Neural progenitor cell (in vitro differentiated cells): ENCODE data around the gene TRMT61A.

ENCODE experiments used
- CTCF ChIP-seq: fragments of 200-600 bp; sonication (generic); IDR thresholded peaks from 2 replicates; pipeline ENCODE4 v1.5.1; 2017; ENCODE audit warnings: antibody characterized with exemption, mild to moderate bottlenecking
- EZH2phosphoT487 ChIP-seq: fragments of 200-600 bp; sonication (generic); IDR thresholded peaks from 2 replicates; pipeline ENCODE4 v1.6.1; 2017; ENCODE audit warnings: antibody characterized with exemption

- TF ChIP-seq CTCF, result no peak
- no peak for TF ChIP-seq EZH2phosphoT487
These were observed 33.6 kb downstream of the TRMT61A start, which contains the start of the genes BAG5 and COA8 for GRCh38 chr14:103562429-103563225.
